B cell (primary cell): ENCODE data around the gene ZNF618.

Experiments used
- CTCF ChIP-seq: fragments of 200-600 bp; IDR thresholded peaks from one replicate; pipeline ENCODE4 v1.8.0; 2022; ENCODE audit warnings: antibody characterized with exemption, mild to moderate bottlenecking
- EZH2 ChIP-seq: IDR thresholded peaks from 2 replicates; pipeline ENCODE4 v1.6.1; 2012; ENCODE audit warnings: borderline replicate concordance, low read depth, mild to moderate bottlenecking, moderate library complexity, low read length; ENCODE audit not compliant: insufficient read depth, poor library complexity, severe bottlenecking

GRCh38 chr9:113973226-113973625 lies 97.1 kb downstream of the ZNF618 start:
- TF ChIP-seq CTCF (no peak), EZH2 (no peak)
